H9 (cell line): ENCODE results near the gene SEC61A1. TPM values are rescaled to one million over a fixed set of nuclear protein-coding genes. Genes with fewer than 3 reads are reported as not detected.

Experiments
- DNase-seq: peaks from one replicate; pipeline ENCODE4 v3.0.0-alpha.2; 2017
- H2AFZ ChIP-seq: one replicate; pipeline ENCODE4 v1.6.1; 2013; ENCODE audit warnings: mild to moderate bottlenecking, low read length, control low read depth, moderate library complexity
- H2AK5ac ChIP-seq: 2 replicates; pipeline ENCODE4 v1.6.1; 2013; ENCODE audit warnings: low read length, control low read depth, mixed read lengths; ENCODE audit not compliant: insufficient read length
- H2BK120ac ChIP-seq: one replicate; pipeline ENCODE4 v1.6.1; 2013; ENCODE audit warnings: low read depth, mild to moderate bottlenecking, low read length, control low read depth, inconsistent platforms; ENCODE audit not compliant: poor library complexity, severe bottlenecking
- H2BK12ac ChIP-seq: 2 replicates; pipeline ENCODE4 v1.6.1; 2013; ENCODE audit warnings: low read length, control low read depth, mixed read lengths, low read depth; ENCODE audit not compliant: insufficient read length
- H2BK15ac ChIP-seq: 2 replicates; pipeline ENCODE4 v1.6.1; 2013; ENCODE audit warnings: low read depth, low read length, control low read depth
- H2BK20ac ChIP-seq: one replicate; pipeline ENCODE4 v1.6.1; 2013; ENCODE audit warnings: low read depth, mild to moderate bottlenecking, low read length, control low read depth, inconsistent platforms; ENCODE audit not compliant: poor library complexity, severe bottlenecking
- H2BK5ac ChIP-seq: 2 replicates; pipeline ENCODE4 v1.6.1; 2013; ENCODE audit warnings: low read length, control low read depth, mixed read lengths; ENCODE audit not compliant: insufficient read length
- H3K14ac ChIP-seq: 2 replicates; pipeline ENCODE4 v1.6.1; 2013; ENCODE audit warnings: low read length, control low read depth; ENCODE audit not compliant: insufficient read depth
- H3K18ac ChIP-seq: 2 replicates; pipeline ENCODE4 v1.6.1; 2013; ENCODE audit warnings: low read depth, mild to moderate bottlenecking, mixed read lengths, low read length, control low read depth; ENCODE audit not compliant: insufficient read length
- H3K23ac ChIP-seq: 2 replicates; pipeline ENCODE4 v1.6.1; 2013; ENCODE audit warnings: low read length, control low read depth, mixed read lengths, low read depth; ENCODE audit not compliant: insufficient read length
- H3K23me2 ChIP-seq: 2 replicates; pipeline ENCODE4 v1.6.1; 2013; ENCODE audit warnings: low read depth, mild to moderate bottlenecking, mixed read lengths, low read length, control low read depth; ENCODE audit not compliant: insufficient read length, poor library complexity, severe bottlenecking
- H3K27ac ChIP-seq: 2 replicates; pipeline ENCODE4 v1.5.1; 2013; ENCODE audit warnings: low read length, control low read depth, mixed read lengths, low read depth; ENCODE audit not compliant: insufficient read length
- H3K27me3 ChIP-seq: 2 replicates; pipeline ENCODE4 v1.6.1; 2013; ENCODE audit warnings: low read length, control low read depth, inconsistent platforms; ENCODE audit not compliant: insufficient read depth
- H3K4ac ChIP-seq: 2 replicates; pipeline ENCODE4 v1.6.1; 2013; ENCODE audit warnings: low read depth, mild to moderate bottlenecking, control low read depth, inconsistent platforms, low read length, moderate library complexity
- H3K4me1 ChIP-seq: 2 replicates; pipeline ENCODE4 v1.6.1; 2013; ENCODE audit warnings: low read length, control low read depth, inconsistent platforms; ENCODE audit not compliant: insufficient read depth
- H3K4me2 ChIP-seq: 2 replicates; pipeline ENCODE4 v1.6.1; 2013; ENCODE audit warnings: low read length, control low read depth, mixed read lengths; ENCODE audit not compliant: insufficient read length, insufficient read depth
- H3K56ac ChIP-seq: 2 replicates; pipeline ENCODE4 v1.6.1; 2013; ENCODE audit warnings: low read depth, mild to moderate bottlenecking, mixed read lengths, low read length, control low read depth; ENCODE audit not compliant: insufficient read length
- H3K79me1 ChIP-seq: 2 replicates; pipeline ENCODE4 v1.6.1; 2013; ENCODE audit warnings: low read depth, mild to moderate bottlenecking, moderate library complexity, low read length, control low read depth, inconsistent platforms; ENCODE audit not compliant: insufficient read depth, poor library complexity, severe bottlenecking
- H3K79me2 ChIP-seq: 2 replicates; pipeline ENCODE4 v1.6.1; 2013; ENCODE audit warnings: low read length, control low read depth, inconsistent platforms; ENCODE audit not compliant: insufficient read depth
- H3K9ac ChIP-seq: 2 replicates; pipeline ENCODE4 v1.6.1; 2013; ENCODE audit warnings: low read length, control low read depth, mixed read lengths; ENCODE audit not compliant: insufficient read length; ENCODE audit errors: extremely low read depth
- H3K9me3 ChIP-seq: one replicate; pipeline ENCODE4 v1.6.1; 2013; ENCODE audit warnings: low read depth, low read length, inconsistent platforms; ENCODE audit not compliant: control insufficient read depth
- H3T11ph ChIP-seq: one replicate; pipeline ENCODE4 v1.6.1; 2013; ENCODE audit warnings: mild to moderate bottlenecking, low read length, control low read depth, inconsistent platforms
- H4K20me1 ChIP-seq: one replicate; pipeline ENCODE4 v1.6.1; 2013; ENCODE audit not compliant: control insufficient read depth, insufficient read length, insufficient read depth
- H4K5ac ChIP-seq: 2 replicates; pipeline ENCODE4 v1.6.1; 2013; ENCODE audit warnings: low read depth, mild to moderate bottlenecking, mixed read lengths, low read length, control low read depth; ENCODE audit not compliant: insufficient read length
- H4K8ac ChIP-seq: replicated peaks from 2 replicates; pipeline ENCODE4 v1.6.1; 2013; ENCODE audit warnings: low read length, control low read depth, mixed read lengths, low read depth; ENCODE audit not compliant: insufficient read length
- H4K91ac ChIP-seq: 2 replicates; pipeline ENCODE4 v1.6.1; 2013; ENCODE audit warnings: low read depth, mild to moderate bottlenecking, moderate library complexity, mixed read lengths, low read length, control low read depth; ENCODE audit not compliant: insufficient read length
- H3K27ac Mint-ChIP-seq, 3 experiments: 2 replicates in 2 of 3; 3 replicates in 1 of 3; pipeline ENCODE4 v1.8.0; 2020 to 2021; ENCODE audit warnings: mixed read lengths in 3 of 3, mild to moderate bottlenecking in 1 of 3, moderate library complexity in 1 of 3
- H3K27me3 Mint-ChIP-seq: 2 replicates; pipeline ENCODE4 v1.8.0; 2021; ENCODE audit warnings: low read depth, mild to moderate bottlenecking, moderate library complexity, mixed read lengths
- H3K36me3 Mint-ChIP-seq, 3 experiments: 2 replicates in 2 of 3; 3 replicates in 1 of 3; pipeline ENCODE4 v1.8.0; 2020 to 2021; ENCODE audit warnings: low read depth in 3 of 3, mixed read lengths in 3 of 3; ENCODE audit not compliant: insufficient read depth in 1 of 3
- H3K4me1 Mint-ChIP-seq, 2 experiments: 2 replicates each; pipeline ENCODE4 v1.8.0; 2020; ENCODE audit warnings: mixed read lengths in 2 of 2
- H3K4me3 Mint-ChIP-seq, 2 experiments: 2 replicates in 1 of 2; 3 replicates in 1 of 2; pipeline ENCODE4 v1.8.0; 2020 to 2021; ENCODE audit warnings: mild to moderate bottlenecking in 2 of 2, mixed read lengths in 2 of 2, moderate library complexity in 1 of 2
- H3K9me3 Mint-ChIP-seq, 2 experiments: 2 replicates in 1 of 2; 3 replicates in 1 of 2; pipeline ENCODE4 v1.8.0; 2020; ENCODE audit warnings: mild to moderate bottlenecking in 2 of 2, mixed read lengths in 2 of 2, moderate library complexity in 1 of 2
- CTCF ChIP-seq: fragments of 200-600 bp; sonication (generic); conservative IDR thresholded peaks from 3 replicates; pipeline ENCODE4 v1.8.0; 2021; ENCODE audit warnings: antibody characterized with exemption, mild to moderate bottlenecking
- WGBS: extraction: QIAGEN DNeasy Blood & Tissue Kit; methylation state at CpG from one replicate; pipeline ENCODE4 v1.1.7; 2013; ENCODE audit warnings: missing lambda C conversion rate, low lambda C conversion rate, mixed read lengths; ENCODE audit not compliant: insufficient read length; ENCODE audit errors: extremely low coverage; 5-methylcytosine and 5-hydroxymethylcytosine counted together
- total RNA-seq: library from RNA; stranded (reverse); gene quantifications from 2 replicates; pipeline ENCODE4 v1.2.1, GENCODE V29; 2021

The SEC61A1 gene
- total RNA-seq, 1 experiment from 2014 or later: 146 TPM

- H3K79me2 ChIP-seq: no peaks in the 10 kb centered on the region
- no peaks in the 10 kb centered on the region for H4K20me1 ChIP-seq
- H3K4ac ChIP-seq: no peak overlapping the region
- H2BK120ac ChIP-seq: no peak overlapping the region
- no peak overlapping the region for H4K5ac ChIP-seq
- Mint-ChIP-seq H3K27ac (no peak overlapping the region), H3K27me3 (peaks cover 3% of the 10 kb centered on the region), H3K4me1 (peaks cover 5 to 8% of the 10 kb centered on the region in 2 experiments), H3K9me3 (no peaks in the 10 kb centered on the region), H3K36me3 (peaks cover 38 to 62% (median 47%) of the 10 kb centered on the region in 3 experiments), H3K4me3 (no peak overlapping the region)
- 0 out of 2 replicates have a peak, but pooled peaks cover 4% of the 10 kb centered on the region for H3K4me1 ChIP-seq
- no peak overlapping the region for H3K18ac ChIP-seq
- no peak overlapping the region for H2BK12ac ChIP-seq
- no peak overlapping the region for H3K4me2 ChIP-seq
- no peaks in the 10 kb centered on the region for H3K9me3 ChIP-seq
- H4K91ac ChIP-seq: no peak overlapping the region
- no peaks in the 10 kb centered on the region for H3K27me3 ChIP-seq
- DNase-seq: no peak
- H3K23me2 ChIP-seq: peaks cover 4% of the 10 kb centered on the region
- H3K27ac ChIP-seq: no peak overlapping the region
- H2AFZ ChIP-seq: no peak overlapping the region
- H4K8ac ChIP-seq: no peak overlapping the region
- no peaks in the 10 kb centered on the region for H3K79me1 ChIP-seq
- no peak overlapping the region for H2BK5ac ChIP-seq
- H3K23ac ChIP-seq: no peak overlapping the region
- no peak overlapping the region for H3K56ac ChIP-seq
- TF ChIP-seq CTCF: no peak
- no peak overlapping the region for H3T11ph ChIP-seq
- no peak overlapping the region for H3K9ac ChIP-seq
- no peak overlapping the region for H2AK5ac ChIP-seq
- no peak overlapping the region for H3K14ac ChIP-seq
- H2BK20ac ChIP-seq: no peak overlapping the region
- no peak overlapping the region for H2BK15ac ChIP-seq
- WGBS: no CpG with 5 or more reads among the region's 13 CpGs
These were observed 18.8 kb downstream of the SEC61A1 start for GRCh38 chr3:128070898-128071591.
